ENCODE data around the gene MAGEA9B. TPM values are rescaled to one million over a fixed set of nuclear protein-coding genes. Genes with fewer than 3 reads are reported as not detected.

The MAGEA9B gene
- total and polyA plus RNA-seq, 2 of the 4 experiments (the other 2 are of a cell fraction): not detected

DNA sequence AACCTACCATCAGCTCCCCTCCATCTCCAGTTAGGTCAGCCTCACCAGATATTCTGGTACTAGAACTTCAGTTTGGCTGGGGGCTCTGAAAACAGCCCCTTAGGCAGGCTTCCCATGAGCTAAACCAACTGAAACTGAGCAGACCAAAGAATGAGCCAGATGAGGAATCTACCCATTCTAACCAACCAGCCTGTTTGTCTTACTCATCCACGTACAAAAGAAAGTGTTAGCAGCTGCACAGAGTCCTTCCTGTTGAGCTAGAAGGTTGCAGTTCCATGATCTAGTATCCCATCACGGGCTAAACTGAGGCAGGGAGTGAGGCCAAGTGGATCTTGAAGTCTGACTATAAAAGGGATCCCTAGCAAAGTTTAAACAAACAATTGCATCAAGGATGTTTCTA, 17.5 kb downstream of the MAGEA9B start:
- DNase-seq: no peak
- no peak for ATAC-seq (ENCODE audit: low read depth)
- Histone ChIP-seq H2BK5ac (ENCODE audit: low read depth, low read length, poor library complexity, severe bottlenecking) (no peak overlapping the region), H3K56ac (ENCODE audit: extremely low read depth, insufficient read depth, low read length) (no peak overlapping the region), H3K9me3 (ENCODE audit: control insufficient read depth, insufficient read depth, low read length) (no peaks in the 10 kb centered on the region), H2BK120ac (ENCODE audit: low read depth, low read length) (no peak overlapping the region), H4K5ac (ENCODE audit: low read depth, low read length) (no peak overlapping the region), H3K9me1 (ENCODE audit: insufficient read depth, low read length) (no peaks in the 10 kb centered on the region), H3K9ac (ENCODE audit: low read depth, low read length) (no peak overlapping the region), H2BK15ac (ENCODE audit: low read depth, low read length) (no peak overlapping the region), H3K23ac (ENCODE audit: low read depth, low read length) (no peak overlapping the region), H3K27ac (ENCODE audit: insufficient read depth, low read length) (no peak overlapping the region), H3K36me3 (ENCODE audit: control insufficient read depth, insufficient read depth, low read length) (no peaks in the 10 kb centered on the region), H4K20me1 (ENCODE audit: insufficient read depth, low read length) (no peaks in the 10 kb centered on the region), H4K8ac (ENCODE audit: low read depth in 2 of 2, low read length in 2 of 2) (no peak overlapping the region), H4K91ac (ENCODE audit: insufficient read depth, low read depth, low read length) (no peak overlapping the region), H2AK9ac (replicated peaks; ENCODE audit: low read depth, low read length, poor library complexity) (no peak overlapping the region), H3K14ac (replicated peaks; ENCODE audit: low read depth, low read length) (no peak overlapping the region), H2BK20ac (ENCODE audit: low read depth, low read length) (no peak overlapping the region), H3K18ac (ENCODE audit: low read depth, low read length) (no peak overlapping the region), H2AFZ (replicated peaks; ENCODE audit: low read length, poor library complexity) (no peak overlapping the region), H3K79me1 (ENCODE audit: low read depth in 1 of 2, low read length in 2 of 2) (no peaks in the 10 kb centered on the region), H3K4ac (ENCODE audit: low read depth, low read length) (no peak overlapping the region), H2AK5ac (ENCODE audit: low read depth, low read length) (no peak overlapping the region), H3K4me1 (ENCODE audit: control insufficient read depth, insufficient read depth, low read length) (no peaks in the 10 kb centered on the region), H3K4me2 (ENCODE audit: low read depth, low read length) (no peak overlapping the region), H3K27me3 (ENCODE audit: control insufficient read depth, insufficient read depth, low read length) (peaks cover 5% of the 10 kb centered on the region), H3K4me3 (ENCODE audit: insufficient read depth, low read depth, low read length) (no peak overlapping the region)
- no TSS peak for BruUV-seq (replicated peaks)
- TF ChIP-seq CEBPB (IDR thresholded peaks at IDR 0.05; ENCODE audit: low read depth, low read length): no peak
- TF ChIP-seq RCOR1 (IDR thresholded peaks at IDR 0.05; ENCODE audit: insufficient replicate concordance, low read length): no peak
- TF ChIP-seq RAD21 (IDR thresholded peaks at IDR 0.05; ENCODE audit: low read length): no peak
- no peak for TF ChIP-seq MAFK (IDR thresholded peaks at IDR 0.05; ENCODE audit: low read depth, low read length)
- TF ChIP-seq SMC3 (IDR thresholded peaks at IDR 0.05; ENCODE audit: low read depth, low read length): no peak
- no peak for TF ChIP-seq RFX5 (IDR thresholded peaks at IDR 0.05; ENCODE audit: low read depth, low read length)
- no peak for TF ChIP-seq MXI1 (IDR thresholded peaks at IDR 0.05; ENCODE audit: borderline replicate concordance, low read depth, low read length)
- no peak for TF ChIP-seq MAZ (IDR thresholded peaks at IDR 0.05; ENCODE audit: borderline replicate concordance, low read depth, low read length)
- TF ChIP-seq, protein P1, sequence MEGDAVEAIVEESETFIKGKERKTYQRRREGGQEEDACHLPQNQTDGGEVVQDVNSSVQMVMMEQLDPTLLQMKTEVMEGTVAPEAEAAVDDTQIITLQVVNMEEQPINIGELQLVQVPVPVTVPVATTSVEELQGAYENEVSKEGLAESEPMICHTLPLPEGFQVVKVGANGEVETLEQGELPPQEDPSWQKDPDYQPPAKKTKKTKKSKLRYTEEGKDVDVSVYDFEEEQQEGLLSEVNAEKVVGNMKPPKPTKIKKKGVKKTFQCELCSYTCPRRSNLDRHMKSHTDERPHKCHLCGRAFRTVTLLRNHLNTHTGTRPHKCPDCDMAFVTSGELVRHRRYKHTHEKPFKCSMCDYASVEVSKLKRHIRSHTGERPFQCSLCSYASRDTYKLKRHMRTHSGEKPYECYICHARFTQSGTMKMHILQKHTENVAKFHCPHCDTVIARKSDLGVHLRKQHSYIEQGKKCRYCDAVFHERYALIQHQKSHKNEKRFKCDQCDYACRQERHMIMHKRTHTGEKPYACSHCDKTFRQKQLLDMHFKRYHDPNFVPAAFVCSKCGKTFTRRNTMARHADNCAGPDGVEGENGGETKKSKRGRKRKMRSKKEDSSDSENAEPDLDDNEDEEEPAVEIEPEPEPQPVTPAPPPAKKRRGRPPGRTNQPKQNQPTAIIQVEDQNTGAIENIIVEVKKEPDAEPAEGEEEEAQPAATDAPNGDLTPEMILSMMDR (conservative IDR thresholded peaks at IDR 0.05; ENCODE audit: low read depth, low read length): no peak
- TF ChIP-seq FOS (IDR thresholded peaks at IDR 0.05; ENCODE audit: low read depth, low read length): no peak
- no peak for TF ChIP-seq BHLHE40 (IDR thresholded peaks at IDR 0.05; ENCODE audit: low read depth, low read length)
- TF ChIP-seq, protein P2, sequence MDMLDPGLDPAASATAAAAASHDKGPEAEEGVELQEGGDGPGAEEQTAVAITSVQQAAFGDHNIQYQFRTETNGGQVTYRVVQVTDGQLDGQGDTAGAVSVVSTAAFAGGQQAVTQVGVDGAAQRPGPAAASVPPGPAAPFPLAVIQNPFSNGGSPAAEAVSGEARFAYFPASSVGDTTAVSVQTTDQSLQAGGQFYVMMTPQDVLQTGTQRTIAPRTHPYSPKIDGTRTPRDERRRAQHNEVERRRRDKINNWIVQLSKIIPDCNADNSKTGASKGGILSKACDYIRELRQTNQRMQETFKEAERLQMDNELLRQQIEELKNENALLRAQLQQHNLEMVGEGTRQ (IDR thresholded peaks at IDR 0.05; ENCODE audit: low read depth, low read length): no peak
- no peak for TF ChIP-seq POLR2A (IDR thresholded peaks at IDR 0.05; ENCODE audit: low read depth, low read length)
- TF ChIP-seq, protein P3, sequence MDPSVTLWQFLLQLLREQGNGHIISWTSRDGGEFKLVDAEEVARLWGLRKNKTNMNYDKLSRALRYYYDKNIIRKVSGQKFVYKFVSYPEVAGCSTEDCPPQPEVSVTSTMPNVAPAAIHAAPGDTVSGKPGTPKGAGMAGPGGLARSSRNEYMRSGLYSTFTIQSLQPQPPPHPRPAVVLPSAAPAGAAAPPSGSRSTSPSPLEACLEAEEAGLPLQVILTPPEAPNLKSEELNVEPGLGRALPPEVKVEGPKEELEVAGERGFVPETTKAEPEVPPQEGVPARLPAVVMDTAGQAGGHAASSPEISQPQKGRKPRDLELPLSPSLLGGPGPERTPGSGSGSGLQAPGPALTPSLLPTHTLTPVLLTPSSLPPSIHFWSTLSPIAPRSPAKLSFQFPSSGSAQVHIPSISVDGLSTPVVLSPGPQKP (IDR thresholded peaks at IDR 0.05; ENCODE audit: borderline replicate concordance, low read depth, low read length): no peak
- no peak for TF ChIP-seq CHD1 (IDR thresholded peaks at IDR 0.05; ENCODE audit: low read depth, low read length)
- no peak for TF ChIP-seq NFE2L2 (IDR thresholded peaks at IDR 0.05; ENCODE audit: low read depth, low read length)
- ChIA-PET POLR2A (ENCODE audit: unreplicated experiment) (no interaction called here), CTCF (no interaction called here)
- dilution Hi-C loops (cut with HindIII; ENCODE audit: low sequenced_read_pairs, unreplicated experiment) (no loop called here), intact Hi-C loops (cut with micrococcal nuclease) (no loop called here), in situ Hi-C loops (cut with MboI; ENCODE audit: low sequenced_read_pairs) (no loop called here)
- WGBS, 2 experiments (ENCODE audit: extremely low coverage in 2 of 2, insufficient read length in 1 of 2): no CpG with 5 or more reads among the region's 2 CpGs
